ENCODE data around the gene AFAP1. TPM values are rescaled to one million over a fixed set of nuclear protein-coding genes. Genes with fewer than 3 reads are reported as not detected.

AFAP1 gene
- total RNA-seq, 2 donors from 2014 or later = 32.1 to 40.1 TPM

DNA sequence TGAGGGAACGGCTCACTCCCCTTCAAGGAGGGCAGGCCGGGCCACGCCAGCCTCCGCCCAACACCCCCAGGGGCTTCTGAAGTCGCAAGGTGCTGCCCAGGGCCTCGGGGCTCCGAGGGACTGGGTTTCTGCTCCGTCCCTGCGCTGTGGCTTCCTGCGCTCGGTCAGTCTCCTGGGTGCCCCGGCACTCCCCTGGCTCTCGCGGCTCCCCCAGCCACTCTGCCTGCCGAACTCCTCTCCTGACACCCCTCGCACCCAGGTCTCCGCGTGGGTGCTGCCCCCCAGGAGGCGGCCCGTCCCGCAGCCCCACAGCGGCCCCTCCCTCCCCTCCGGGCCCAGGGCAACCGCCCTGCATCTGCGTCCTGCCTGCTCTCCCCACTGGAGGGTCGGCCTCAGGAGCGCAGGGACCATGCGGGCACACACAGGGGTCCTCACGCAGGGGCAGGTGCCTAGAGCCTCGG, 151.9 kb downstream of the AFAP1 start:
- ATAC-seq (ENCODE audit: insufficient number of reproducible peaks, low FRiP score, low read depth) = no peak
- TF ChIP-seq, protein P1, sequence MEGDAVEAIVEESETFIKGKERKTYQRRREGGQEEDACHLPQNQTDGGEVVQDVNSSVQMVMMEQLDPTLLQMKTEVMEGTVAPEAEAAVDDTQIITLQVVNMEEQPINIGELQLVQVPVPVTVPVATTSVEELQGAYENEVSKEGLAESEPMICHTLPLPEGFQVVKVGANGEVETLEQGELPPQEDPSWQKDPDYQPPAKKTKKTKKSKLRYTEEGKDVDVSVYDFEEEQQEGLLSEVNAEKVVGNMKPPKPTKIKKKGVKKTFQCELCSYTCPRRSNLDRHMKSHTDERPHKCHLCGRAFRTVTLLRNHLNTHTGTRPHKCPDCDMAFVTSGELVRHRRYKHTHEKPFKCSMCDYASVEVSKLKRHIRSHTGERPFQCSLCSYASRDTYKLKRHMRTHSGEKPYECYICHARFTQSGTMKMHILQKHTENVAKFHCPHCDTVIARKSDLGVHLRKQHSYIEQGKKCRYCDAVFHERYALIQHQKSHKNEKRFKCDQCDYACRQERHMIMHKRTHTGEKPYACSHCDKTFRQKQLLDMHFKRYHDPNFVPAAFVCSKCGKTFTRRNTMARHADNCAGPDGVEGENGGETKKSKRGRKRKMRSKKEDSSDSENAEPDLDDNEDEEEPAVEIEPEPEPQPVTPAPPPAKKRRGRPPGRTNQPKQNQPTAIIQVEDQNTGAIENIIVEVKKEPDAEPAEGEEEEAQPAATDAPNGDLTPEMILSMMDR (IDR thresholded peaks at IDR 0.05) = no peak

DNA sequence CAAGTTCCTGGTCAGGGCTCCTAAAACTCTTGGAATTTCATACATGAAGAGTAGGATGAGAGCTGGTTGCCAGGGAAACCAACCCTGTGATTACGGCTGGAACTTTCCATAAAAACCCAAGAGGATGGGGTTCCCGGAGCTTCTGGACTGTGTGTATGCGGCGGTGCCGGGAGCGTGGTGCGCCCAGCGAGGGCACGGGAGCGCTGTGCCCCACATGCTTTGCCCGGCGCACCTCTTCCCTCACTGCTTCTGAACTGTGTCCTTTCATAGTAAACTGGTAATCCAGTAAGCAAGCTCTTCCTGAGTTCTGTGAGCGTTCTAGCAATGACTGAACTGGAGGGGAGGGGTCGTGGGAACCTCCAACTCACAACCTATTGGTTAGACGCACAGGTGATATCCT, 152.6 kb downstream of the AFAP1 start:
- TF ChIP-seq, protein P1 (IDR thresholded peaks at IDR 0.05) = no peak
- H3K36me3 ChIP-seq = no peaks in the 10 kb centered on the region
- no peak overlapping the region for H3K27ac ChIP-seq
- H3K9me3 ChIP-seq = no peaks in the 10 kb centered on the region
- DNase-seq (ENCODE audit: low spot score) (no peak), ATAC-seq (ENCODE audit: insufficient number of reproducible peaks, low FRiP score, low read depth) (no peak)
- no peaks in the 10 kb centered on the region for H3K27me3 ChIP-seq (replicated peaks; ENCODE audit: insufficient read depth)
- no peak overlapping the region for H3K4me3 ChIP-seq
- H3K4me1 ChIP-seq (ENCODE audit: control insufficient read depth in 1 of 2, low read depth in 2 of 2) = peaks cover 12 to 30% of the 10 kb centered on the region in 2 donors

More for the DNA sequence above, 151.9 kb downstream of the AFAP1 start:
- Histone ChIP-seq H3K36me3 (no peaks in the 10 kb centered on the region), H3K4me1 (ENCODE audit: control insufficient read depth in 1 of 2, low read depth in 2 of 2) (peaks cover 7 to 29% of the 10 kb centered on the region in 2 donors), H3K4me3 (no peak overlapping the region), H3K27me3 (replicated peaks; ENCODE audit: insufficient read depth) (no peaks in the 10 kb centered on the region), H3K9me3 (no peaks in the 10 kb centered on the region), H3K27ac (no peak overlapping the region)
- no peak for DNase-seq (ENCODE audit: low spot score)

DNA sequence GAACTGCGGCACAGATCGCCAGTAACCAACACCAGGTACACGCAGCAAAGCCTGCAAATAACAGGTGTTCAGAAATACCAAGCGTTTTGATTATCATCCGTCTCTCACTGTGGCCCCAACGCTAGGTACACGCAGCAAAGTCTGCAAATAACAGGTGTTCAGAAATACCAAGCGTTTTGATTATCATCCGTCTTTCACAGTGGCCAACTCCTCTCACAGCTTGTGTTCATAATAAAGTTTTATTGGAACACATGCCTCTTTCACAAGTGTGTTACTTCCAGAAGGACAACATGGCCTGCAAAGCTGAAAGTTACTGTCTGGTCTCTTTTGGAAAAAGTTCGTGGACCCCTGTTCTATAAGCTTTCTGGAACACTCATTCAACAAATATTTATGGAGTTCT, 153.1 kb downstream of the AFAP1 start:
- ATAC-seq (ENCODE audit: insufficient number of reproducible peaks, low FRiP score, low read depth) (no peak), DNase-seq (ENCODE audit: low spot score) (no peak)
- Histone ChIP-seq H3K4me1 (ENCODE audit: control insufficient read depth in 1 of 2, low read depth in 2 of 2) (peaks cover 18 to 35% of the 10 kb centered on the region in 2 donors), H3K27ac (no peak overlapping the region), H3K27me3 (replicated peaks; ENCODE audit: insufficient read depth) (no peaks in the 10 kb centered on the region), H3K9me3 (no peaks in the 10 kb centered on the region), H3K36me3 (no peaks in the 10 kb centered on the region), H3K4me3 (no peak overlapping the region)
- TF ChIP-seq, protein P1 (IDR thresholded peaks at IDR 0.05) = no peak

DNA sequence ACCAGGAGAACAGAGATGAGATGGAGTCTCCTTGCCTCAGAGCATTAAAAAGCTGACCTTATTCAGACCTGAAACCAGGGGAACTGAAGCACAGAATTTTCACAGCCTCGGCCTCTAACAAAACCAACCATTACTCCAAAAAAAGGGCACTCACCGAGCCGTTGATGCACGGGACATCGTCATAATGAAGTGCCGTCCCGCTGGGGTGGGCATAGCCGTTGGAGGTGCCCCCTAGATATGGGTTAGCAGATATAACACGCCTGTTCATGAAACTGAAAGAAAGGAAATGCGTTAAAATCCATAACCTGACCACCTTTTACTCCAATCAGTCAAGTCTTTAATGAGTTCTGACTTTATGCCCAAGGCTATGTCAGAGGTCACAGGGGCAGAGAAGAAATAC, 153.6 kb downstream of the AFAP1 start:
- TF ChIP-seq, protein P1 (IDR thresholded peaks at IDR 0.05) = no peak
- DNase-seq (ENCODE audit: low spot score) (no peak), ATAC-seq (ENCODE audit: insufficient number of reproducible peaks, low FRiP score, low read depth) (no peak)
- Histone ChIP-seq H3K4me3 (no peak overlapping the region), H3K27ac (no peak overlapping the region), H3K36me3 (no peaks in the 10 kb centered on the region), H3K4me1 (ENCODE audit: control insufficient read depth in 1 of 2, low read depth in 2 of 2) (peaks cover 22 to 40% of the 10 kb centered on the region in 2 donors), H3K27me3 (replicated peaks; ENCODE audit: insufficient read depth) (no peaks in the 10 kb centered on the region), H3K9me3 (no peaks in the 10 kb centered on the region)

DNA sequence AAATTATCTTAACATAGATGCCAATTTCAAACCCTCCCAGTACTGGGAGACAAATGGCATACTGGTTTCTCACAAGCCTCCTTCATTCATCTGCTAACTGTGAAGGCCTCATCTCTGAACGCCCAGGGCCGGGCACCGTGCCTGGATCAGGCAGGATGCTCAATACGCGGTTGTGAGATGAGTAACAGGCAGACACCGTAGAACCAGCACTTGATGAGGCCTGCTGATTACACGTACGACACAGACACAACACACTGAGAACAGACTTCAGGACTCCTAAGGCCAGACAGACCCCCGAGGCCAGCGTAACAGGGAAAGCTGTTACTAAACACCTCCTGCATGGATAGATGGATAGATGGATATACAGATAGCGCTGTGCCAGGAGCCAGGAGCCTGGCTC, 154.6 kb downstream of the AFAP1 start:
- Histone ChIP-seq H3K4me3 (no peak overlapping the region), H3K27me3 (replicated peaks; ENCODE audit: insufficient read depth) (no peaks in the 10 kb centered on the region), H3K27ac (no peak overlapping the region), H3K4me1 (ENCODE audit: control insufficient read depth in 1 of 2, low read depth in 2 of 2) (peaks cover 24 to 46% of the 10 kb centered on the region in 2 donors), H3K9me3 (no peaks in the 10 kb centered on the region), H3K36me3 (no peaks in the 10 kb centered on the region)
- ATAC-seq (ENCODE audit: insufficient number of reproducible peaks, low FRiP score, low read depth) (no peak), DNase-seq (ENCODE audit: low spot score) (no peak)
- TF ChIP-seq, protein P1 (IDR thresholded peaks at IDR 0.05) = no peak

Measured in thoracic aorta (tissue), 2 donors.